Measurements from ENCODE around the gene PSMD10. TPM values are rescaled to one million over a fixed set of nuclear protein-coding genes. Genes with fewer than 3 reads are reported as not detected.

PSMD10 gene
- polyA plus RNA-seq, 2 of the 4 experiments (the other 2 are of a cell fraction) = 109 to 163 TPM

DNA sequence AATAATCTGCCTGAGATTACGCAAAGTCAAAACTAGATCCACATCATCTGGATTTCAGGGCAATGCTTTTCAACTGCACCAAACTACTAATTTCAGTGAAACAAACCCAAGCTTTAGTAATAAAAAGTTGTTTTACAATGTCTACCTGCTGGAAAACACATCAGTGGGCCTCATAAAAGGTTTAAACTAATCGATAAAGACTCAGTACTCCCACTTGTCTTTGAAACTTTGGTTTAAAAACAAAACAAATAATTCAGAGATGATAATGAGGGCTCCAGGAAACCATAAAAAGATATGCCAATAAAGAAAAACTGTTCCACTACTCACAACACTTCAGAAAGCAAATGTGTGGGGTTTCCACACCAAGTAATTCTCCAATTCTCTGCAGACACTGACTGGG is 10.2 kb downstream of the PSMD10 start:
- Histone ChIP-seq H3K4me2 (no peak overlapping the region), H3K27ac (no peak overlapping the region), H3K9me3 (no peaks in the 10 kb centered on the region), H3K4me1 (no peaks in the 10 kb centered on the region), H3K4me3 (no peak overlapping the region)
- WGBS (ENCODE audit: missing lambda C conversion rate) = 98% methylated on average over 2 of the region's 2 CpGs
- ChIA-PET POLR2A (no interaction called here), CTCF (interaction anchor here (1.4 kb wide), 1 partner anchor 304 kb away, joined by 3 read pairs; no protein-coding TSS in a partner anchor)
- no peak for FAIRE-seq
- TF ChIP-seq CBX2 (IDR thresholded peaks at IDR 0.05; ENCODE audit: borderline replicate concordance, low read depth) (no peak), JUN (IDR thresholded peaks at IDR 0.05) (no peak), FOXS1 (CRISPR knock-in tag; IDR thresholded peaks at IDR 0.05) (no peak), HOXB13 (CRISPR knock-in tag; IDR thresholded peaks at IDR 0.05; ENCODE audit: low read depth) (no peak)
- TF ChIP-seq, protein P1, sequence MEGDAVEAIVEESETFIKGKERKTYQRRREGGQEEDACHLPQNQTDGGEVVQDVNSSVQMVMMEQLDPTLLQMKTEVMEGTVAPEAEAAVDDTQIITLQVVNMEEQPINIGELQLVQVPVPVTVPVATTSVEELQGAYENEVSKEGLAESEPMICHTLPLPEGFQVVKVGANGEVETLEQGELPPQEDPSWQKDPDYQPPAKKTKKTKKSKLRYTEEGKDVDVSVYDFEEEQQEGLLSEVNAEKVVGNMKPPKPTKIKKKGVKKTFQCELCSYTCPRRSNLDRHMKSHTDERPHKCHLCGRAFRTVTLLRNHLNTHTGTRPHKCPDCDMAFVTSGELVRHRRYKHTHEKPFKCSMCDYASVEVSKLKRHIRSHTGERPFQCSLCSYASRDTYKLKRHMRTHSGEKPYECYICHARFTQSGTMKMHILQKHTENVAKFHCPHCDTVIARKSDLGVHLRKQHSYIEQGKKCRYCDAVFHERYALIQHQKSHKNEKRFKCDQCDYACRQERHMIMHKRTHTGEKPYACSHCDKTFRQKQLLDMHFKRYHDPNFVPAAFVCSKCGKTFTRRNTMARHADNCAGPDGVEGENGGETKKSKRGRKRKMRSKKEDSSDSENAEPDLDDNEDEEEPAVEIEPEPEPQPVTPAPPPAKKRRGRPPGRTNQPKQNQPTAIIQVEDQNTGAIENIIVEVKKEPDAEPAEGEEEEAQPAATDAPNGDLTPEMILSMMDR (IDR thresholded peaks at IDR 0.05) = no peak
- no peak for ATAC-seq
- DNase-seq (ENCODE audit: low read depth in 1 of 2, low spot score in 1 of 2) = no peak

DNA sequence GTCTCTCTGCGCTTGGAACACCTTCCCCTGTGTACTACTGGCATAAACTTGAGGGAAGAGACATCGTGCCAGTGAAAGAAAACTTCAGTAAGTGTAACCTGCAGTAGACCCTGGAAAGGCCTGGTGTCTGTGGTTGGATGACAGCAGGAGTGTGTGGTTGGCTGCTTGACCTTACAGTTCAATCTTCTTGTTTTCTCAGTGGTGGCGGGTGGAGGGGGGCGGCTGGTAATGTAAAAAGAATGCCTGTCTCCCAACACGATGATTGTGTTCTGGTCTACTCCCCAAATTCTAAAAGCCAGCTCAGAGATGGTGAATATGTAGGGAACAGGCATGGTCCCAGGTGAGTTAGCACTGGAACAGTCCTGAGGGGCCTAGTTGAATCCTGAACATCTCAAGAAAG is 18.6 kb downstream of the PSMD10 start:
- H3K9me3 ChIP-seq = no peaks in the 10 kb centered on the region
- ChIA-PET POLR2A (no interaction called here), CTCF (interaction anchor here (0.6 to 6.1 kb wide), 5 partner anchors 11 to 1047 kb away, joined by 3 to 37 read pairs (median 3); no protein-coding TSS in a partner anchor)
- DNase-seq (ENCODE audit: low read depth in 1 of 2, low spot score in 1 of 2) = no peak
- no peak for TF ChIP-seq ELK1 (IDR thresholded peaks at IDR 0.05; ENCODE audit: low read depth, low read length)
- no peak for TF ChIP-seq CHD4 (IDR thresholded peaks at IDR 0.05; ENCODE audit: borderline replicate concordance)
- TF ChIP-seq EP300 (IDR thresholded peaks at IDR 0.05) = no peak
- TF ChIP-seq POLR2AphosphoS2 (conservative IDR thresholded peaks at IDR 0.05; ENCODE audit: low read length) = no peak
- TF ChIP-seq EHF (CRISPR knock-in tag; IDR thresholded peaks at IDR 0.05) = no peak
- TF ChIP-seq JUN (IDR thresholded peaks at IDR 0.05) = no peak
- TF ChIP-seq ZSCAN20 (CRISPR knock-in tag; IDR thresholded peaks at IDR 0.05) = no peak
- TF ChIP-seq NPAS2 (CRISPR knock-in tag; IDR thresholded peaks at IDR 0.05; ENCODE audit: borderline replicate concordance) = no peak
- H3K4me2 ChIP-seq = no peak overlapping the region
- no peak overlapping the region for H3K4me3 ChIP-seq
- no peak for ATAC-seq
- peaks cover 15% of the 10 kb centered on the region; the same call in 2 of the 3 replicates for H3K4me1 ChIP-seq
- WGBS (ENCODE audit: missing lambda C conversion rate) = 89% methylated on average over 5 of the region's 5 CpGs
- no peak overlapping the region for H3K27ac ChIP-seq
- no peak for FAIRE-seq

- Histone ChIP-seq H3K4me1 (peaks cover 15% of the 10 kb centered on the region; the same call in 2 of the 3 replicates), H3K27ac (peak overlapping the region; percentile 4 to 50; a peak in 4 of 6 replicates), H3K9me3 (no peaks in the 10 kb centered on the region), H3K4me3 (no peak overlapping the region), H3K4me2 (peak overlapping the region; percentile 1; the same call in 1 of the 3 replicates)
- FAIRE-seq = no peak
- ChIA-PET POLR2A (interaction anchor here (0.9 kb wide), 1 partner anchor 20 kb away, joined by 4 read pairs; the partner anchor contains the start of genes ATG4A and PSMD10), CTCF (interaction anchor here (1.2 to 2.2 kb wide), 5 partner anchors 9 to 53 kb away, joined by 3 to 12 read pairs (median 3); no protein-coding TSS in a partner anchor)
- 93% methylated on average over 1 of the region's 1 CpG for WGBS (ENCODE audit: missing lambda C conversion rate)
- no peak for DNase-seq (ENCODE audit: low read depth in 1 of 2, low spot score in 1 of 2)
- 0 out of 6 replicates have a peak, but pooled peaks of 1 of the 2 experiments have one; percentile 43 for ATAC-seq
- TF ChIP-seq ELK1 (IDR thresholded peaks at IDR 0.05; ENCODE audit: low read depth, low read length) = no peak
- TF ChIP-seq POLR2A (IDR thresholded peaks at IDR 0.05; ENCODE audit: low read length) = no peak
- no peak for TF ChIP-seq ZC3H11A (IDR thresholded peaks at IDR 0.05)
- no peak for TF ChIP-seq EHF (CRISPR knock-in tag; IDR thresholded peaks at IDR 0.05)
- TF ChIP-seq CHD4 (IDR thresholded peaks at IDR 0.05; ENCODE audit: borderline replicate concordance) = no peak
- TF ChIP-seq NPAS2 (CRISPR knock-in tag; IDR thresholded peaks at IDR 0.05; ENCODE audit: borderline replicate concordance) = no peak
- TF ChIP-seq, protein P2, sequence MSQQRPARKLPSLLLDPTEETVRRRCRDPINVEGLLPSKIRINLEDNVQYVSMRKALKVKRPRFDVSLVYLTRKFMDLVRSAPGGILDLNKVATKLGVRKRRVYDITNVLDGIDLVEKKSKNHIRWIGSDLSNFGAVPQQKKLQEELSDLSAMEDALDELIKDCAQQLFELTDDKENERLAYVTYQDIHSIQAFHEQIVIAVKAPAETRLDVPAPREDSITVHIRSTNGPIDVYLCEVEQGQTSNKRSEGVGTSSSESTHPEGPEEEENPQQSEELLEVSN (IDR thresholded peaks at IDR 0.05; ENCODE audit: borderline replicate concordance, low read depth) = no peak
- TF ChIP-seq NFE2L2 (conservative IDR thresholded peaks at IDR 0.05; ENCODE audit: low read length) = no peak
- TF ChIP-seq PHF8 (IDR thresholded peaks at IDR 0.05; ENCODE audit: borderline replicate concordance, low read depth) = no peak
- TF ChIP-seq RCOR1 (IDR thresholded peaks at IDR 0.05; ENCODE audit: low read depth, low read length) = no peak
- TF ChIP-seq, protein P1 (IDR thresholded peaks at IDR 0.05) = no peak
Observed at GRCh38 chrX:108071578-108071977, 19.8 kb downstream of the PSMD10 start.

Data from A549 (cell line).